Transverse colon (tissue), 4 donors: ENCODE measurements around the gene AQP5. TPM values are rescaled to one million over a fixed set of nuclear protein-coding genes. Genes with fewer than 3 reads are reported as not detected.
A peak's percentile ranks its signal among the peaks of the same experiment; 100 is the strongest.

Source experiments
- DNase-seq: peaks from one replicate; pipeline ENCODE4 v3.0.0-alpha.2; 2019
- H3K27ac ChIP-seq, 4 donors: fragments of 200-600 bp; sonication (generic); 2 replicates each; pipeline ENCODE4 v1.5.1; 2016 to 2018; ENCODE audit warnings: inconsistent platforms in 4 of 4
- H3K27me3 ChIP-seq: fragments of 200-600 bp; sonication (generic); 2 replicates; pipeline ENCODE4 v1.5.1; 2017; ENCODE audit warnings: inconsistent platforms
- H3K36me3 ChIP-seq, 4 donors: fragments of 200-600 bp; sonication (generic); 2 replicates each; pipeline ENCODE4 v1.5.1; 2017 to 2019; ENCODE audit warnings: inconsistent platforms in 4 of 4
- H3K4me1 ChIP-seq, 4 donors: fragments of 200-600 bp; sonication (generic); 2 replicates each; pipeline ENCODE4 v1.5.1; 2017 to 2020; ENCODE audit warnings: inconsistent platforms in 4 of 4
- H3K4me3 ChIP-seq, 4 donors: fragments of 200-600 bp; sonication (generic); 1 replicate in 1 of 4; 2 replicates in 3 of 4; pipeline versions ENCODE4 v1.5.1 to v1.6.1; 2017 to 2019; ENCODE audit warnings: inconsistent platforms in 4 of 4
- H3K9me3 ChIP-seq, 2 donors: fragments of 200-600 bp; sonication (generic); 2 replicates each; pipeline ENCODE4 v1.5.1; 2017 to 2019; ENCODE audit warnings: inconsistent platforms in 2 of 2
- EP300 ChIP-seq: sonication (generic); formaldehyde crosslinking; IDR thresholded peaks from one replicate; pipeline ENCODE4 v1.6.1; 2017; ENCODE audit warnings: antibody characterized with exemption, low read depth
- POLR2A ChIP-seq: fragments of 450-650 bp; IDR thresholded peaks from one replicate; pipeline ENCODE4 v1.6.1; 2016; ENCODE audit warnings: antibody characterized with exemption, mild to moderate bottlenecking, moderate library complexity
- POLR2AphosphoS5 ChIP-seq, 3 donors: sonication (generic); formaldehyde crosslinking; IDR thresholded peaks; one replicate each; pipeline ENCODE4 v1.6.1; 2016; ENCODE audit warnings: antibody characterized with exemption in 3 of 3
- WGBS, 2 donors: methylation state at CpG; one replicate each; pipeline ENCODE4 v1.1.5; 2018; ENCODE audit warnings: low coverage in 1 of 2; 5-methylcytosine and 5-hydroxymethylcytosine counted together
- in situ Hi-C, 4 donors: fragments of 200-750 bp; cut with MboI; loops; one replicate each; pipeline versions ENCODE4 v1.15.0 to v1.15.1; 2017; ENCODE audit warnings: low sequenced_read_pairs in 3 of 4, low pct_ligation_motif_present in 1 of 4, low pct_unique_long_range_greater_than_20kb in 1 of 4
- intact Hi-C: fragments of 100-400 bp; cut with DNase I; formaldehyde crosslinking; loops from one replicate; pipeline ENCODE4 v1.15.1; 2023; ENCODE audit warnings: low total_unique reads
- total RNA-seq, 4 donors: library from RNA; depleted of rRNA; stranded (reverse); fragments of >200 nt; gene quantifications; one replicate each; pipeline ENCODE4 v1.1.0, GENCODE V29; 2016
- TF ChIP-seq, protein P1 (sequence below), 5 experiments: fragments of 200-600 bp in 3 of 5; fragments of 450-650 bp in 2 of 5; sonication (generic) in 3 of 5; IDR thresholded peaks; 1 replicate in 2 of 5; 2 replicates in 3 of 5; pipeline ENCODE4 v1.5.1; 2016 to 2017; ENCODE audit warnings: antibody characterized with exemption in 5 of 5, inconsistent platforms in 3 of 5, mild to moderate bottlenecking in 2 of 5, moderate library complexity in 1 of 5

AQP5 gene
- total RNA-seq, 4 donors from 2014 or later, result not detected

DNA sequence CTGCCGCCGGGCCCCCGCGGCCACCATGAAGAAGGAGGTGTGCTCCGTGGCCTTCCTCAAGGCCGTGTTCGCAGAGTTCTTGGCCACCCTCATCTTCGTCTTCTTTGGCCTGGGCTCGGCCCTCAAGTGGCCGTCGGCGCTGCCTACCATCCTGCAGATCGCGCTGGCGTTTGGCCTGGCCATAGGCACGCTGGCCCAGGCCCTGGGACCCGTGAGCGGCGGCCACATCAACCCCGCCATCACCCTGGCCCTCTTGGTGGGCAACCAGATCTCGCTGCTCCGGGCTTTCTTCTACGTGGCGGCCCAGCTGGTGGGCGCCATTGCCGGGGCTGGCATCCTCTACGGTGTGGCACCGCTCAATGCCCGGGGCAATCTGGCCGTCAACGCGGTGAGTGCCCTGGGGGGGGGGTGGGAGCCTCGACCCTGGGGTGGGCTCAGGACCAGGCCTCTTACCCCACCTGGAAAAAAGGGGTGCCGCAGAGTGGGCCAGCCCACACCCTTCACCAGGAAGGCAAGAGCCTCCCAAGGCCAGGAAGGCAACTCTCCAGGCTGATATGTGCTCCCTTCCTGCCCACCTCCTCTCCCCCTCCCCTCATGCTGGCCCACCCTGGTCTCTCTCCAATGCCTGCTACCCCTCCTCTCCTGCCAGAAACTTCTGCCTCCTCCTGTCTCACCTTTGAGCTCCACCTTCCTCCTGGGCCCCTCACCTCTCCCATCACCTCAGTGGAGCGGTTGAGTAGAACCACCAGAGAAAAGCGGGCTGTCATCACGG, 507 bp downstream of the AQP5 start:
- DNase-seq, result no peak
- no peaks in the 10 kb centered on the region for H3K9me3 ChIP-seq
- TF ChIP-seq, protein P1, sequence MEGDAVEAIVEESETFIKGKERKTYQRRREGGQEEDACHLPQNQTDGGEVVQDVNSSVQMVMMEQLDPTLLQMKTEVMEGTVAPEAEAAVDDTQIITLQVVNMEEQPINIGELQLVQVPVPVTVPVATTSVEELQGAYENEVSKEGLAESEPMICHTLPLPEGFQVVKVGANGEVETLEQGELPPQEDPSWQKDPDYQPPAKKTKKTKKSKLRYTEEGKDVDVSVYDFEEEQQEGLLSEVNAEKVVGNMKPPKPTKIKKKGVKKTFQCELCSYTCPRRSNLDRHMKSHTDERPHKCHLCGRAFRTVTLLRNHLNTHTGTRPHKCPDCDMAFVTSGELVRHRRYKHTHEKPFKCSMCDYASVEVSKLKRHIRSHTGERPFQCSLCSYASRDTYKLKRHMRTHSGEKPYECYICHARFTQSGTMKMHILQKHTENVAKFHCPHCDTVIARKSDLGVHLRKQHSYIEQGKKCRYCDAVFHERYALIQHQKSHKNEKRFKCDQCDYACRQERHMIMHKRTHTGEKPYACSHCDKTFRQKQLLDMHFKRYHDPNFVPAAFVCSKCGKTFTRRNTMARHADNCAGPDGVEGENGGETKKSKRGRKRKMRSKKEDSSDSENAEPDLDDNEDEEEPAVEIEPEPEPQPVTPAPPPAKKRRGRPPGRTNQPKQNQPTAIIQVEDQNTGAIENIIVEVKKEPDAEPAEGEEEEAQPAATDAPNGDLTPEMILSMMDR (IDR thresholded peaks at IDR 0.05), result no peak
- TF ChIP-seq POLR2A (no peak), POLR2AphosphoS5 (IDR thresholded peaks at IDR 0.05) (no peak), EP300 (no peak)
- intact Hi-C loops, result loop anchor here (10.0 kb wide), 1 partner anchor 223 kb away; no protein-coding TSS in a partner anchor
- no peaks in the 10 kb centered on the region for H3K36me3 ChIP-seq
- peaks cover 77% of the 10 kb centered on the region for H3K27me3 ChIP-seq
- 84% methylated on average over 23 of the region's 37 CpGs; no CpG with 5 or more reads in 1 of the 2 donors for WGBS, 2 donors
- in situ Hi-C loops, result loop anchor here in 1 of 4 donors (25.0 kb wide), 1 partner anchor 225 kb away; no protein-coding TSS in a partner anchor
- peaks cover 0 to 14% (median 8%) of the 10 kb centered on the region in 4 donors for H3K4me1 ChIP-seq
- no peak overlapping the region for H3K4me3 ChIP-seq
- H3K27ac ChIP-seq, result no peak overlapping the region

DNA sequence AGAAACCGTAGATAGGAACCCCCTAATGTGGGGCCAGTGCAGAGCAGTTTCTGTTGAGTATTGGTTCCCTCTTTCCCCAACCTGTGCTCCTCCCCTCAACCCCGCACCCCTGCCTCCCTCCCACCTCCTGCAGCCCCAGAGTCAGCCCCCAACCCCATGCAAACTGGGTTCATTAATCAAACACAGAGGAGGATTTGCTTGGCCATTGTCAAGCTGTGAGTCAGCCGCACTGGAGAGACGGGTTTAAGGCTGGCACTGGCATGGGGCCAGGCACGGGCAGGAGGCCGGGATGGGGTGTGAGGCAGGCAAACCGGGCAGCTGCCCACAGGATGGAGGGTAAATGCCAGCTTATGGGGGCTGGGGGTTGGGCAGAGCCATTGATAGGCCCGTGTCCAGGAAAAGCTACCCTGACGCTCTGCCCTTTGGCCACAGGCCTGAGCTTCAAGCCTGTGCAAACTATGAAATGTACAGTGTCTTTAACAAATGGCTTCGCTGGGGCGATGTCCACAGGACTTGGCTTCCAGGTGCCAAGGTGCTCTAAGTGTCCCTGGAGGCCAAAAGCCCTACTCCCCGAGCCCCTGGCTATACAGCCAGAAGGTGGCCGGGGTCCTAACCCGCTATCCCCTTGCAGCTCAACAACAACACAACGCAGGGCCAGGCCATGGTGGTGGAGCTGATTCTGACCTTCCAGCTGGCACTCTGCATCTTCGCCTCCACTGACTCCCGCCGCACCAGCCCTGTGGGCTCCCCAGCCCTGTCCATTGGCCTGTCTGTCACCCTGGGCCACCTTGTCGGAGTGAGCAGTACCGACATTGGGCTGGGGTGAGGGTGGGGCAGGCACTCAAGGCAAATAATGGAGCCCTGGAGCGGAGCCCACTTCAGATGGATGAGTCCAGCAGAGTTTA, 1.4 kb downstream of the AQP5 start:
- H3K27ac ChIP-seq, result no peak overlapping the region
- intact Hi-C loops (loop anchor here (10.0 kb wide), 1 partner anchor 222 kb away; no protein-coding TSS in a partner anchor), in situ Hi-C loops (loop anchor here in 1 of 4 donors (25.0 kb wide), 1 partner anchor 224 kb away; no protein-coding TSS in a partner anchor)
- H3K27me3 ChIP-seq, result peaks cover 73% of the 10 kb centered on the region
- H3K9me3 ChIP-seq, result no peaks in the 10 kb centered on the region
- no peak overlapping the region for H3K4me3 ChIP-seq
- peak; percentile 66 for DNase-seq
- WGBS, 2 donors, result 47 to 59% methylated on average over 3 to 18 of the region's 21 CpGs
- peaks cover 0 to 21% (median 15%) of the 10 kb centered on the region in 4 donors for H3K4me1 ChIP-seq
- H3K36me3 ChIP-seq, result no peaks in the 10 kb centered on the region
- no peak for TF ChIP-seq EP300
- TF ChIP-seq, protein P1 (IDR thresholded peaks at IDR 0.05), result no peak
- no peak for TF ChIP-seq POLR2AphosphoS5 (IDR thresholded peaks at IDR 0.05)
- TF ChIP-seq POLR2A, result no peak

DNA sequence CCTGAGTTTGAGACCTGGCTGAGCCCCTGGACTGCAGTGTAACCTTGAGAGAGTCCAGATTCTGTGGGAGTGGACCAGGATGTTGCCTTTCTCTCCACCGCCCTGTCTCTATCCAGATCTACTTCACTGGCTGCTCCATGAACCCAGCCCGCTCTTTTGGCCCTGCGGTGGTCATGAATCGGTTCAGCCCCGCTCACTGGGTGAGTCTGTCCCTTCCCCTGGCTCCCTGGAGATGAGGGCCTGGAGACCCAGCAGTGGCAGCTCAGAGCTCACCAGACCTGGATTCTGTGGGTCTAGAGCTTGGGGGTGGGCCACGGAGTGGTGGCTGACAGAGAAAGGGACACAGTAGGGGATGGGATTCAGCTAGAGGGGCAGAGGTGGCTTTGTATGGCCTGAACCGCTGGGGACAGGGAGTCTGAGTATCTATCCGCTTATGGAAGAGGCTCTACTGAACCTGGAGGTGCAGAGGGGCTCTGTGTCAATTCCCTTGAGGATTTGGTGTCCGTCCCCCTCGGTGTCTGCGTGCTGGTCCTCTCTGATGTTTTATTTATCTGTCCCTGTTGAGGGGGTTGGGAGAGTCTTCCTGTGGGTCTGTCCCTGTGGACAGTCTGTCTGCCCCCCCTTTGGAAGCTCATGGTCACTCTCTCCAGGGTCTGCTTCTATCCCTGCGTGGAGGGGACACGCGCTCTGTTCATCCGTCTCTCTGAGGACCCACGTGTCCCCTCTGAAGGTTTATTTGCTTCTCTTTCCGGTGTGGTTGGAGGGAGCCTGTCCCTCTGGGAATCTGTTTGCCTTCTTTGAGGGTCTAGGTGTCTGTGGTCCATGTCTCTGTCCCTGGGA, 2.5 kb downstream of the AQP5 start:
- Histone ChIP-seq H3K27me3 (peaks cover 73% of the 10 kb centered on the region), H3K4me3 (no peak overlapping the region), H3K27ac (no peak overlapping the region), H3K4me1 (peaks cover 0 to 21% (median 15%) of the 10 kb centered on the region in 4 donors), H3K9me3 (no peaks in the 10 kb centered on the region), H3K36me3 (no peaks in the 10 kb centered on the region)
- in situ Hi-C loops (loop anchor here in 1 of 4 donors (25.0 kb wide), 1 partner anchor 223 kb away; no protein-coding TSS in a partner anchor), intact Hi-C loops (loop anchor here (10.0 kb wide), 1 partner anchor 221 kb away; no protein-coding TSS in a partner anchor)
- WGBS, 2 donors, result 86% methylated on average over 16 of the region's 17 CpGs; no CpG with 5 or more reads in 1 of the 2 donors
- TF ChIP-seq EP300 (no peak), POLR2AphosphoS5 (IDR thresholded peaks at IDR 0.05) (no peak), POLR2A (no peak)
- TF ChIP-seq, protein P1 (IDR thresholded peaks at IDR 0.05), result no peak
- DNase-seq, result no peak
